ENCODE measurements around the gene PIP5KL1.
"Not testable (repeated sequence)": the region's sequence is repeated elsewhere in the genome, so short reads cannot be mapped to it uniquely, and the experiment has no call there.

Gene PIP5KL1

GRCh38 chr9:127885508-127886281, 44.9 kb downstream of the PIP5KL1 start:
- TF ChIP-seq CTCF (IDR thresholded peaks at IDR 0.05; ENCODE audit: low read depth, low read length) = no peak
- no peak overlapping the region for H3K4me3 ChIP-seq (replicated peaks in 1 of 2; ENCODE audit: low read depth in 2 of 2, low read length in 2 of 2)
- no peak for DNase-seq (ENCODE audit: low read depth in 2 of 2)

GRCh38 chr9:127884976-127885490, 45.5 kb downstream of the PIP5KL1 start:
- no peak overlapping the region for H3K4me3 ChIP-seq (replicated peaks in 1 of 2; ENCODE audit: low read depth in 2 of 2, low read length in 2 of 2)
- no peak for TF ChIP-seq CTCF (IDR thresholded peaks at IDR 0.05; ENCODE audit: low read depth, low read length)
- DNase-seq (ENCODE audit: low read depth in 2 of 2) = no peak

GRCh38 chr9:127884427-127884911, 46.1 kb downstream of the PIP5KL1 start:
- H3K4me3 ChIP-seq (replicated peaks in 1 of 2; ENCODE audit: low read depth in 2 of 2, low read length in 2 of 2) = no peak overlapping the region
- no peak for DNase-seq (ENCODE audit: low read depth in 2 of 2)
- TF ChIP-seq CTCF (IDR thresholded peaks at IDR 0.05; ENCODE audit: low read depth, low read length) = no peak

DNA sequence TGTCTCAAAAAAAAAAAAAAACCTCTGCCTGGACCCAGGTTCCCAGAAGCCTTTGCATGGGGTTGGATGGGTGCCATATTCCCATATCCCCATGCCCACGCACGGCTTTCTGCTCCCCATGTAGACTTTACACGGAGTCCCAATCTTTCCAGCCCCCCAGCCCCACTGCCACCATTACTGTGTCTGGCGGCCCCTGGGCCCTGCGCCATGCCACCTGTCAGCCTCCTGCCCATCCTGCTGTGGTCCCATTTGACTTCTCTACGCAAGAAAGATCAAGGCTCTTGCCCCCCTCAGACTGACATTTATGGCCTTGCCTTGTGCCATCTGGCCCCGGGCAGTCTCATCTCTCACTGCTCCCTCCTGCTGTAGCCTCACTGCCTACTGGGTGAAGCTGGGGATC, 46.6 kb downstream of the PIP5KL1 start:
- H3K4me3 ChIP-seq (replicated peaks in 1 of 2; ENCODE audit: low read depth in 2 of 2, low read length in 2 of 2) = no peak overlapping the region
- no peak for DNase-seq (ENCODE audit: low read depth in 2 of 2)
- no peak for TF ChIP-seq CTCF (IDR thresholded peaks at IDR 0.05; ENCODE audit: low read depth, low read length)

- H3K4me3 ChIP-seq (replicated peaks in 1 of 2; ENCODE audit: low read depth in 2 of 2, low read length in 2 of 2); DNase-seq (ENCODE audit: low read depth in 2 of 2): not testable (repeated sequence)
These were observed 48.9 kb downstream of the PIP5KL1 start for GRCh38 chr9:127881715-127882114.

- H3K4me3 ChIP-seq (replicated peaks in 1 of 2; ENCODE audit: low read depth in 2 of 2, low read length in 2 of 2) = no peak overlapping the region
- DNase-seq (ENCODE audit: low read depth in 2 of 2) = no peak
- TF ChIP-seq CTCF (IDR thresholded peaks at IDR 0.05; ENCODE audit: low read depth, low read length) = no peak
These were observed 50.4 kb downstream of the PIP5KL1 start for GRCh38 chr9:127880143-127880542.

- TF ChIP-seq CTCF (IDR thresholded peaks at IDR 0.05; ENCODE audit: low read depth, low read length) = no peak
- no peak overlapping the region for H3K4me3 ChIP-seq (replicated peaks in 1 of 2; ENCODE audit: low read depth in 2 of 2, low read length in 2 of 2)
- DNase-seq (ENCODE audit: low read depth in 2 of 2) = no peak
These were observed 51.8 kb downstream of the PIP5KL1 start for GRCh38 chr9:127878652-127879390.
